ENCODE data around the gene TMPRSS11A. TPM values are rescaled to one million over a fixed set of nuclear protein-coding genes. Genes with fewer than 3 reads are reported as not detected.

Gene TMPRSS11A, protein sequence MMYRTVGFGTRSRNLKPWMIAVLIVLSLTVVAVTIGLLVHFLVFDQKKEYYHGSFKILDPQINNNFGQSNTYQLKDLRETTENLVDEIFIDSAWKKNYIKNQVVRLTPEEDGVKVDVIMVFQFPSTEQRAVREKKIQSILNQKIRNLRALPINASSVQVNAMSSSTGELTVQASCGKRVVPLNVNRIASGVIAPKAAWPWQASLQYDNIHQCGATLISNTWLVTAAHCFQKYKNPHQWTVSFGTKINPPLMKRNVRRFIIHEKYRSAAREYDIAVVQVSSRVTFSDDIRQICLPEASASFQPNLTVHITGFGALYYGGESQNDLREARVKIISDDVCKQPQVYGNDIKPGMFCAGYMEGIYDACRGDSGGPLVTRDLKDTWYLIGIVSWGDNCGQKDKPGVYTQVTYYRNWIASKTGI
- 0.24 TPM for total RNA-seq
- polyA plus RNA-seq, result 0.91 TPM
- long read RNA-seq, donor 1, result 0 reads
- long read RNA-seq, donor 2, result 0 reads
- long read RNA-seq, donor 3, result 0 reads
- long read RNA-seq, donor 4, result 0 reads
- long read RNA-seq, donor 5, result 0 reads
- long read RNA-seq, donor 6, result 0 reads
- long read RNA-seq, donor 7, result 0 reads
- long read RNA-seq, donor 8, result 0 reads
- long read RNA-seq, donor 9, result 0 reads
- long read RNA-seq, donor 10, result 0 reads

- no peaks in the 10 kb centered on the region for H3K27me3 ChIP-seq (ENCODE audit: control insufficient read depth in 2 of 2, insufficient read depth in 1 of 2, low read length in 1 of 2)
- 67% methylated on average over 2 of the region's 2 CpGs for WGBS
Observed at GRCh38 chr4:67963356-67963755, at the start of gene TMPRSS11A. Gene TMPRSS11A (minus strand): TSS chr4:67963493. CDS start chr4:67963393, 100 bp downstream.

DNA sequence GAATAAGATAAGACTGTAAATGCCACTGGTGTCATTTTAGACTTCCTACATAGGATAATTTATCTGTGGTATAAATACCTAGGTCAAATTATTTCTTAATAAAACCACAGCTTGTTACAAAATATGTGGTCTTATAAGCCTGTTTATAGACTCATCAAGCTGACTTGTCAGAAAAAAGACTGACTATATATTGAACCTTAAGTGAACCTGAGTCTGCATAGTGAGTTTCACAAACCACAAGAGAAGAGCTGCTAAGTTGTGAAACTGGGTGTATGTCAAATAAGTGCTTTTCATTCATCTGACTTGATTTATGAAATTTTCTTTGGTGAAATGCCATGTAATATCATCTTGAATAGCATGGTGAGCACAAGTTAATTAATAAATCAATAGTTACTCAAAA, 48.4 kb upstream of the TMPRSS11A start:
- H3K27ac ChIP-seq (ENCODE audit: low read depth in 1 of 2, low read length in 1 of 2), result no peak overlapping the region
- H3K4me3 ChIP-seq (ENCODE audit: low read length in 2 of 2), result no peak overlapping the region
- H3K36me3 ChIP-seq (ENCODE audit: control insufficient read depth in 2 of 2, insufficient read depth in 2 of 2, low read length in 1 of 2), result no peaks in the 10 kb centered on the region
- no peaks in the 10 kb centered on the region for H3K27me3 ChIP-seq (ENCODE audit: control insufficient read depth in 2 of 2, insufficient read depth in 1 of 2, low read length in 1 of 2)
- no peaks in the 10 kb centered on the region for H3K9me3 ChIP-seq (ENCODE audit: control insufficient read depth in 2 of 2, insufficient read depth in 1 of 2, low read length in 1 of 2)
- no peaks in the 10 kb centered on the region for H3K4me1 ChIP-seq (ENCODE audit: control insufficient read depth in 2 of 2, insufficient read depth in 2 of 2, low read length in 2 of 2)
- DNase-seq (ENCODE audit: low read depth in 6 of 9, low spot score in 9 of 9), result no peak

More at GRCh38 chr4:67963356-67963755, at the start of gene TMPRSS11A:
- no peak for DNase-seq (ENCODE audit: low read depth in 6 of 9, low spot score in 9 of 9)
- no peak within 1 kb of the TSS for H3K27ac ChIP-seq (ENCODE audit: low read depth in 1 of 2, low read length in 1 of 2)
- no peaks in the 10 kb centered on the region for H3K36me3 ChIP-seq (ENCODE audit: control insufficient read depth in 2 of 2, insufficient read depth in 2 of 2, low read length in 1 of 2)
- no peak within 1 kb of the TSS for H3K4me3 ChIP-seq (ENCODE audit: low read length in 2 of 2)
- H3K4me1 ChIP-seq (ENCODE audit: control insufficient read depth in 2 of 2, insufficient read depth in 2 of 2, low read length in 2 of 2), result no peaks in the 10 kb centered on the region
- no peaks in the 10 kb centered on the region for H3K9me3 ChIP-seq (ENCODE audit: control insufficient read depth in 2 of 2, insufficient read depth in 1 of 2, low read length in 1 of 2)

GRCh38 chr4:68002906-68003305, 39.6 kb upstream of the TMPRSS11A start:
- no peak for DNase-seq (ENCODE audit: low read depth in 6 of 9, low spot score in 9 of 9)

GRCh38 chr4:67996127-67996526, 32.8 kb upstream of the TMPRSS11A start:
- Histone ChIP-seq H3K27me3 (ENCODE audit: control insufficient read depth in 2 of 2, insufficient read depth in 1 of 2, low read length in 1 of 2) (no peaks in the 10 kb centered on the region), H3K4me1 (ENCODE audit: control insufficient read depth in 2 of 2, insufficient read depth in 2 of 2, low read length in 2 of 2) (no peaks in the 10 kb centered on the region), H3K9me3 (ENCODE audit: control insufficient read depth in 2 of 2, insufficient read depth in 1 of 2, low read length in 1 of 2) (no peaks in the 10 kb centered on the region), H3K36me3 (ENCODE audit: control insufficient read depth in 2 of 2, insufficient read depth in 2 of 2, low read length in 1 of 2) (no peaks in the 10 kb centered on the region), H3K4me3 (ENCODE audit: low read length in 2 of 2) (no peak overlapping the region), H3K27ac (ENCODE audit: low read depth in 1 of 2, low read length in 1 of 2) (no peak overlapping the region)
- no peak for DNase-seq (ENCODE audit: low read depth in 6 of 9, low spot score in 9 of 9)
- WGBS, result 99% methylated on average over 1 of the region's 1 CpG

More at GRCh38 chr4:68002906-68003305, 39.6 kb upstream of the TMPRSS11A start:
- Histone ChIP-seq H3K4me1 (ENCODE audit: control insufficient read depth in 2 of 2, insufficient read depth in 2 of 2, low read length in 2 of 2) (no peaks in the 10 kb centered on the region), H3K4me3 (ENCODE audit: low read length in 2 of 2) (no peak overlapping the region), H3K27me3 (ENCODE audit: control insufficient read depth in 2 of 2, insufficient read depth in 1 of 2, low read length in 1 of 2) (no peaks in the 10 kb centered on the region), H3K9me3 (ENCODE audit: control insufficient read depth in 2 of 2, insufficient read depth in 1 of 2, low read length in 1 of 2) (no peaks in the 10 kb centered on the region), H3K36me3 (ENCODE audit: control insufficient read depth in 2 of 2, insufficient read depth in 2 of 2, low read length in 1 of 2) (no peaks in the 10 kb centered on the region), H3K27ac (ENCODE audit: low read depth in 1 of 2, low read length in 1 of 2) (no peak overlapping the region)

DNA sequence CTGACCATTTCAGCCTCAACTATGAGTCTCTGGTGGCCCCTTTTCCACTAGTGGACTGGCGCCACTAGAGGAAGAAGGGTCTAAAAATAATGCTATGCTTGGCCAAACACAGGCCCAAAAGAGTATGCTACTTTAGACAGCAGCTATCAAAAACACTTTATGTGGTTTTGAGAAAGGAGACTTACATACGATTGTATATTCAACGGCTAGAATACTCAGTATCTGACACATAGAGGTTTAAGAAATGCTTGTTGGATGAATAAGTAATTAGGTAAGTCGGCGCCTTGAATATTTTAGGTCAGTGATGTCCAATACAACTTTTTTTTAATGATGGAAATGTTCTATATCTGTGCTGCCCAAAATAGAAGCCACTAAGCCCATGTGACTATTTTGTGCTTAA, 25.7 kb upstream of the TMPRSS11A start:
- Histone ChIP-seq H3K4me1 (ENCODE audit: control insufficient read depth in 2 of 2, insufficient read depth in 2 of 2, low read length in 2 of 2) (no peaks in the 10 kb centered on the region), H3K27ac (ENCODE audit: low read depth in 1 of 2, low read length in 1 of 2) (no peak overlapping the region), H3K36me3 (ENCODE audit: control insufficient read depth in 2 of 2, insufficient read depth in 2 of 2, low read length in 1 of 2) (no peaks in the 10 kb centered on the region), H3K4me3 (ENCODE audit: low read length in 2 of 2) (no peak overlapping the region), H3K27me3 (ENCODE audit: control insufficient read depth in 2 of 2, insufficient read depth in 1 of 2, low read length in 1 of 2) (no peaks in the 10 kb centered on the region), H3K9me3 (ENCODE audit: control insufficient read depth in 2 of 2, insufficient read depth in 1 of 2, low read length in 1 of 2) (no peaks in the 10 kb centered on the region)
- no peak for DNase-seq (ENCODE audit: low read depth in 6 of 9, low spot score in 9 of 9)
- WGBS, result 97% methylated on average over 5 of the region's 5 CpGs

DNA sequence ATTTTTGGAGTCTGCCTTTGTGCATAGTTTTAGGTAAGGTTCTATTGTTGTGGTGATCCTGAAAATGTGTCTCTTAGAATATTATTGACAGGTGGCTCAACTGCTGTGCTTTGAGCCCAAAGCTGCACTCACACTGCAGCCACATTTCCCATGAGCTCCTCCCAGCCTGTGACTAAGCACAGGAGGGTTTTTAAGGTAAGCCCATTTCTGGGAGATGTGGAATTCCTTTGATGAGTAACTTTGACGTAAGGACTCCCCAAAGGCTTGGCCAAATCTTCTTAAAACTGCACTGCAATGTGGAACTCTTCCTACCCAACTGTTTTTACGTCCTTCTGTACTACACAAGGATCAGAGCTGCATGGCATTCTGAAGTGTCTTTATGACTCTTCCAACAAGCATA, 20.0 kb upstream of the TMPRSS11A start:
- WGBS, result 71% methylated on average over 2 of the region's 2 CpGs
- H3K4me1 ChIP-seq (ENCODE audit: control insufficient read depth in 2 of 2, insufficient read depth in 2 of 2, low read length in 2 of 2), result no peaks in the 10 kb centered on the region
- no peak for DNase-seq (ENCODE audit: low read depth in 6 of 9, low spot score in 9 of 9)
- no peaks in the 10 kb centered on the region for H3K36me3 ChIP-seq (ENCODE audit: control insufficient read depth in 2 of 2, insufficient read depth in 2 of 2, low read length in 1 of 2)
- H3K4me3 ChIP-seq (ENCODE audit: low read length in 2 of 2), result no peak overlapping the region
- H3K9me3 ChIP-seq (ENCODE audit: control insufficient read depth in 2 of 2, insufficient read depth in 1 of 2, low read length in 1 of 2), result no peaks in the 10 kb centered on the region
- H3K27ac ChIP-seq (ENCODE audit: low read depth in 1 of 2, low read length in 1 of 2), result no peak overlapping the region
- no peaks in the 10 kb centered on the region for H3K27me3 ChIP-seq (ENCODE audit: control insufficient read depth in 2 of 2, insufficient read depth in 1 of 2, low read length in 1 of 2)

GRCh38 chr4:67980512-67980911, 17.2 kb upstream of the TMPRSS11A start:
- WGBS, result 98% methylated on average over 6 of the region's 6 CpGs
- Histone ChIP-seq H3K27ac (ENCODE audit: low read depth in 1 of 2, low read length in 1 of 2) (no peak overlapping the region), H3K27me3 (ENCODE audit: control insufficient read depth in 2 of 2, insufficient read depth in 1 of 2, low read length in 1 of 2) (no peaks in the 10 kb centered on the region), H3K4me3 (ENCODE audit: low read length in 2 of 2) (no peak overlapping the region), H3K9me3 (ENCODE audit: control insufficient read depth in 2 of 2, insufficient read depth in 1 of 2, low read length in 1 of 2) (no peaks in the 10 kb centered on the region), H3K4me1 (ENCODE audit: control insufficient read depth in 2 of 2, insufficient read depth in 2 of 2, low read length in 2 of 2) (no peaks in the 10 kb centered on the region), H3K36me3 (ENCODE audit: control insufficient read depth in 2 of 2, insufficient read depth in 2 of 2, low read length in 1 of 2) (no peaks in the 10 kb centered on the region)
- DNase-seq (ENCODE audit: low read depth in 6 of 9, low spot score in 9 of 9), result no peak

DNA sequence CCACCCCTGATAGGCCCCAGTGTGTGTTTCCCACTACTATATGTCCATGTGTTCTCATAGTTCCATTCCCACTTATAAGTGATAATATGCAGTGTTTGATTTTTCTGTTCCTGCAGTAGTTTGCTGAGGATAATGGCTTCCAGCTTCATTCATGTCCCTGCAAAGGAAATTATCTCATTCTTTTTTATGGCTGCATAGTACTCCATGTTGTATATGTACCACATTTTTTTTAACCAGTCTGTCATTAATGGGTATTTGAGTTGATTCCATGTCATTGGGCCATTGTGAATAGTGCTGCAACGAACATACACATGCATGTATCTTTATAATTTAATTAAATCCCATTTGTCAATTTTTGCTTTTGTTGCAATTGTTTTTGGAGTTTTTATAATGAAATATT, 10.3 kb upstream of the TMPRSS11A start:
- Histone ChIP-seq H3K36me3 (ENCODE audit: control insufficient read depth in 2 of 2, insufficient read depth in 2 of 2, low read length in 1 of 2) (no peaks in the 10 kb centered on the region), H3K9me3 (ENCODE audit: control insufficient read depth in 2 of 2, insufficient read depth in 1 of 2, low read length in 1 of 2) (no peaks in the 10 kb centered on the region), H3K4me1 (ENCODE audit: control insufficient read depth in 2 of 2, insufficient read depth in 2 of 2, low read length in 2 of 2) (no peaks in the 10 kb centered on the region), H3K4me3 (ENCODE audit: low read length in 2 of 2) (no peak overlapping the region), H3K27ac (ENCODE audit: low read depth in 1 of 2, low read length in 1 of 2) (no peak overlapping the region), H3K27me3 (ENCODE audit: control insufficient read depth in 2 of 2, insufficient read depth in 1 of 2, low read length in 1 of 2) (no peaks in the 10 kb centered on the region)
- 82% methylated on average over 1 of the region's 1 CpG for WGBS
- no peak for DNase-seq (ENCODE audit: low read depth in 6 of 9, low spot score in 9 of 9)

DNA sequence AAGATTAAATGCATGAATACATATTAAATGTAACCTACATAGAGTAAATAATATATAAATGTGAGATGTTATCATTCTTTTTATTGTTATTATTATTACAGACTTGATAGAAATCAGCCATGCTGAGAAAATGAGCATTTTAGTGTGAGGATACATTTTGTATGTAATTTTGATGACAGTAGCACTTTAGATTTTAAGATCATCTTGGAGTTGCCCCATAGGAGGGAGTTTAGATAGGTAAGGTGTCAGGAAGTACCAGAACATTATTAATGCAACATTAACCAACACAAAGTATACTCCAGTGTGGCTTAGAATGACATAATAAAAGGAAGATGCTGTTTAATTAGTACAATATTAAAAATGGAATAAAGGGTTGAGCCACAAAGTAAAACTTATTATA, 8.4 kb downstream of the TMPRSS11A start:
- Histone ChIP-seq H3K36me3 (ENCODE audit: control insufficient read depth in 2 of 2, insufficient read depth in 2 of 2, low read length in 1 of 2) (no peaks in the 10 kb centered on the region), H3K4me3 (ENCODE audit: low read length in 2 of 2) (no peak overlapping the region), H3K27ac (ENCODE audit: low read depth in 1 of 2, low read length in 1 of 2) (no peak overlapping the region), H3K27me3 (ENCODE audit: control insufficient read depth in 2 of 2, insufficient read depth in 1 of 2, low read length in 1 of 2) (no peaks in the 10 kb centered on the region), H3K4me1 (ENCODE audit: control insufficient read depth in 2 of 2, insufficient read depth in 2 of 2, low read length in 2 of 2) (no peaks in the 10 kb centered on the region), H3K9me3 (ENCODE audit: control insufficient read depth in 2 of 2, insufficient read depth in 1 of 2, low read length in 1 of 2) (no peaks in the 10 kb centered on the region)
- no peak for DNase-seq (ENCODE audit: low read depth in 6 of 9, low spot score in 9 of 9)
